H1 (cell line): Measurements from ENCODE around the gene LHPP. TPM values are rescaled to one million over a fixed set of nuclear protein-coding genes. Genes with fewer than 3 reads are reported as not detected.

Source experiments
- CTCF ChIA-PET: fragments of 300-600 bp; sonication (Branson Sonifier 250); formaldehyde crosslinking; loops from one replicate; lab custom pipeline; 2021; ENCODE audit not compliant: partially characterized antibody; lab: Charles Lee
- POLR2A ChIA-PET: fragments of 300-600 bp; sonication (Branson Sonifier 250); formaldehyde crosslinking; loops from one replicate; lab custom pipeline; 2021; ENCODE audit warnings: inconsistent platforms; ENCODE audit not compliant: partially characterized antibody; lab: Charles Lee
- DNase-seq, 2 experiments: peaks; one replicate each; pipeline versions ENCODE4 v3.0.0 to v3.0.0-alpha.2; 2010 to 2022; ENCODE audit warnings: low spot score in 2 of 2, low read depth in 1 of 2, mixed read lengths in 1 of 2
- FAIRE-seq: peaks from 2 replicates; lab custom pipeline; 2011; peaks lifted over from hg19 to GRCh38; lab: Jason Lieb, UNC
- H2AFZ ChIP-seq: 2 replicates; pipeline ENCODE4 v1.8.1; 2012; ENCODE audit warnings: low read length, inconsistent platforms
- H2AK5ac ChIP-seq: 2 replicates; pipeline ENCODE4 v1.6.1; 2013; ENCODE audit warnings: low read depth, low read length
- H2BK120ac ChIP-seq: replicated peaks from 2 replicates; pipeline ENCODE3; 2013; ENCODE audit warnings: low read depth, low read length, inconsistent platforms
- H2BK12ac ChIP-seq: 2 replicates; pipeline ENCODE4 v1.6.1; 2013; ENCODE audit warnings: low read depth, low read length
- H2BK15ac ChIP-seq: 2 replicates; pipeline ENCODE4 v1.6.1; 2013; ENCODE audit warnings: low read length
- H2BK20ac ChIP-seq: 2 replicates; pipeline ENCODE4 v1.6.1; 2013; ENCODE audit warnings: low read length
- H2BK5ac ChIP-seq: 2 replicates; pipeline ENCODE4 v1.6.1; 2013; ENCODE audit warnings: low read depth, low read length
- H3K14ac ChIP-seq: 2 replicates; pipeline ENCODE4 v1.6.1; 2013; ENCODE audit warnings: inconsistent platforms; ENCODE audit not compliant: insufficient read length
- H3K18ac ChIP-seq: 2 replicates; pipeline ENCODE4 v1.6.1; 2013; ENCODE audit warnings: low read length; ENCODE audit errors: extremely low read depth
- H3K23ac ChIP-seq: 2 replicates; pipeline ENCODE4 v1.6.1; 2013; ENCODE audit warnings: inconsistent platforms; ENCODE audit not compliant: insufficient read length
- H3K23me2 ChIP-seq: 2 replicates; pipeline ENCODE4 v1.6.1; 2013; ENCODE audit warnings: low read depth, low read length
- H3K27ac ChIP-seq: 2 replicates; pipeline ENCODE4 v1.6.1; 2011; ENCODE audit warnings: low read depth, low read length, inconsistent platforms
- H3K27me3 ChIP-seq, 4 experiments: replicated peaks in 1 of 4; 1 replicate in 1 of 4; 2 replicates in 3 of 4; pipeline versions ENCODE4 v1.6.1 to v1.8.1; 2011 to 2013; ENCODE audit warnings: low read length in 3 of 4, mild to moderate bottlenecking in 3 of 4, inconsistent platforms in 2 of 4, mixed read lengths in 2 of 4, moderate library complexity in 1 of 4; ENCODE audit not compliant: control insufficient read depth in 3 of 4, insufficient read depth in 3 of 4; ENCODE audit errors: extremely low read depth in 1 of 4
- H3K36me3 ChIP-seq, 4 experiments: 2 replicates each; pipeline versions ENCODE4 v1.6.1 to v1.8.1; 2011 to 2013; ENCODE audit warnings: mild to moderate bottlenecking in 4 of 4, low read length in 3 of 4, moderate library complexity in 2 of 4, control low read depth in 1 of 4, inconsistent platforms in 1 of 4; ENCODE audit not compliant: insufficient read depth in 4 of 4, control insufficient read depth in 2 of 4
- H3K4ac ChIP-seq: replicated peaks from 2 replicates; pipeline ENCODE3; 2013; ENCODE audit warnings: low read length, low read depth, mixed read lengths, inconsistent platforms; ENCODE audit not compliant: insufficient read length
- H3K4me1 ChIP-seq, 4 experiments: replicated peaks in 1 of 4; 1 replicate in 1 of 4; 2 replicates in 3 of 4; pipeline versions ENCODE4 v1.6.1 to v1.8.1; 2011 to 2013; ENCODE audit warnings: low read length in 3 of 4, inconsistent platforms in 2 of 4, mixed read lengths in 1 of 4; ENCODE audit not compliant: insufficient read depth in 4 of 4, control insufficient read depth in 3 of 4
- H3K4me2 ChIP-seq, 2 experiments: 2 replicates each; pipeline versions ENCODE4 v1.6.1 to v1.8.1; 2011 to 2013; ENCODE audit warnings: low read depth in 2 of 2, low read length in 2 of 2, control low read depth in 1 of 2, inconsistent platforms in 1 of 2, mild to moderate bottlenecking in 1 of 2; ENCODE audit not compliant: insufficient read depth in 1 of 2
- H3K4me3 ChIP-seq, 4 experiments: fragments of 200-600, 300-600 bp in 1 of 4; sonication (generic), shearing (Covaris generic), sonication (Bioruptor Twin) in 1 of 4; 2 replicates each; pipeline versions ENCODE4 v1.5.1 to v1.8.1; 2011 to 2016; ENCODE audit warnings: low read length in 4 of 4, low read depth in 3 of 4, control low read depth in 2 of 4, inconsistent platforms in 2 of 4, mild to moderate bottlenecking in 2 of 4, mixed read lengths in 1 of 4, moderate library complexity in 1 of 4; ENCODE audit not compliant: insufficient read depth in 2 of 4; ENCODE audit errors: extremely low read depth in 1 of 4
- H3K56ac ChIP-seq: replicated peaks from 2 replicates; pipeline ENCODE3; 2013; ENCODE audit warnings: low read depth, mild to moderate bottlenecking, mixed read lengths, low read length, inconsistent platforms; ENCODE audit not compliant: insufficient read length
- H3K79me1 ChIP-seq: 2 replicates; pipeline ENCODE4 v1.6.1; 2013; ENCODE audit warnings: low read depth, low read length, control low read depth
- H3K79me2 ChIP-seq, 2 experiments: 2 replicates each; pipeline versions ENCODE4 v1.6.1 to v1.8.1; 2012 to 2013; ENCODE audit warnings: low read length in 2 of 2, mild to moderate bottlenecking in 2 of 2, inconsistent platforms in 1 of 2; ENCODE audit not compliant: insufficient read depth in 2 of 2, control insufficient read depth in 1 of 2
- H3K9ac ChIP-seq, 4 experiments: replicated peaks in 1 of 4; 1 replicate in 1 of 4; 2 replicates in 3 of 4; pipeline versions ENCODE4 v1.6.1 to v1.8.1; 2011 to 2013; ENCODE audit warnings: low read depth in 3 of 4, low read length in 3 of 4, control low read depth in 2 of 4, mild to moderate bottlenecking in 2 of 4, moderate library complexity in 2 of 4, inconsistent platforms in 1 of 4; ENCODE audit errors: extremely low read depth in 1 of 4
- H3K9me3 ChIP-seq, 2 experiments: 2 replicates each; pipeline versions ENCODE4 v1.6.1 to v1.8.1; 2012 to 2013; ENCODE audit warnings: mild to moderate bottlenecking in 2 of 2, moderate library complexity in 2 of 2, control low read depth in 1 of 2, inconsistent platforms in 1 of 2, low read depth in 1 of 2, low read length in 1 of 2, mixed read lengths in 1 of 2; ENCODE audit not compliant: insufficient read depth in 2 of 2
- H4K20me1 ChIP-seq, 2 experiments: replicated peaks in 1 of 2; 2 replicates each; pipeline versions ENCODE3 to v1.8.1; 2011 to 2013; ENCODE audit warnings: inconsistent platforms in 2 of 2, low read length in 2 of 2, mild to moderate bottlenecking in 1 of 2; ENCODE audit not compliant: insufficient read depth in 2 of 2, control insufficient read depth in 1 of 2
- H4K5ac ChIP-seq: 2 replicates; pipeline ENCODE4 v1.6.1; 2013; ENCODE audit warnings: low read length, low read depth, mixed read lengths, inconsistent platforms; ENCODE audit not compliant: insufficient read length
- H4K8ac ChIP-seq: 2 replicates; pipeline ENCODE4 v1.8.0; 2013; ENCODE audit warnings: mild to moderate bottlenecking, moderate library complexity, low read length, inconsistent platforms; ENCODE audit not compliant: insufficient read depth; ENCODE audit errors: extremely low read depth
- H4K91ac ChIP-seq: replicated peaks from 2 replicates; pipeline ENCODE3; 2013; ENCODE audit warnings: low read length, mixed read lengths, inconsistent platforms; ENCODE audit not compliant: insufficient read length
- BACH1 ChIP-seq: IDR thresholded peaks from 2 replicates; pipeline ENCODE4 v1.6.1; 2012; ENCODE audit warnings: low read length, improper control_type of control experiment
- EP300 ChIP-seq, 2 experiments: IDR thresholded peaks; 1 replicate in 1 of 2; 2 replicates in 1 of 2; pipeline ENCODE4 v1.6.1; 2011 to 2012; ENCODE audit warnings: low read depth in 2 of 2, low read length in 2 of 2, mild to moderate bottlenecking in 2 of 2, borderline replicate concordance in 1 of 2, inconsistent platforms in 1 of 2, moderate library complexity in 1 of 2
- EZH2 ChIP-seq: fragments of 200-600 bp; sonication (generic); IDR thresholded peaks from 2 replicates; pipeline ENCODE4 v1.7.1; 2012; ENCODE audit warnings: low read depth, mild to moderate bottlenecking, moderate library complexity, low read length, inconsistent platforms; ENCODE audit not compliant: severe bottlenecking
- FOSL1 ChIP-seq: IDR thresholded peaks from 2 replicates; pipeline ENCODE4 v1.6.1; 2011; ENCODE audit warnings: mild to moderate bottlenecking, low read depth, low read length, moderate library complexity; ENCODE audit not compliant: insufficient read depth
- HDAC2 ChIP-seq, 2 experiments: fragments of 300-600 bp in 1 of 2; sonication (generic) in 1 of 2; IDR thresholded peaks; 2 replicates each; pipeline ENCODE4 v1.6.1; 2011 to 2012; ENCODE audit warnings: low read depth in 2 of 2, low read length in 2 of 2, mild to moderate bottlenecking in 2 of 2, moderate library complexity in 2 of 2, borderline replicate concordance in 1 of 2, inconsistent platforms in 1 of 2
- PHF8 ChIP-seq: fragments of 200-600 bp; sonication (generic); conservative IDR thresholded peaks from 2 replicates; pipeline ENCODE4 v1.7.1; 2012; ENCODE audit warnings: low read depth, mild to moderate bottlenecking, inconsistent platforms, low read length, moderate library complexity
- POLR2AphosphoS5 ChIP-seq: IDR thresholded peaks from 2 replicates; pipeline ENCODE4 v1.6.1; 2011; ENCODE audit warnings: low read depth, low read length
- RNF2 ChIP-seq: fragments of 200-900, 300-1000 bp; sonication (generic); IDR thresholded peaks from 2 replicates; pipeline ENCODE4 v1.7.1; 2016; ENCODE audit warnings: borderline replicate concordance, low read depth, mild to moderate bottlenecking, antibody characterized with exemption, low read length; ENCODE audit not compliant: poor library complexity, severe bottlenecking; ENCODE audit errors: missing control alignments
- SIN3A ChIP-seq, 2 experiments: IDR thresholded peaks in 1 of 2; conservative IDR thresholded peaks in 1 of 2; 2 replicates each; pipeline ENCODE4 v1.6.1; 2011 to 2012; ENCODE audit warnings: low read length in 2 of 2, improper control_type of control experiment in 1 of 2, low read depth in 1 of 2, mild to moderate bottlenecking in 1 of 2
- SP4 ChIP-seq: IDR thresholded peaks from 2 replicates; pipeline ENCODE4 v1.6.1; 2012; ENCODE audit warnings: low read length, inconsistent platforms
- SRF ChIP-seq: IDR thresholded peaks from 2 replicates; pipeline ENCODE4 v1.6.1; 2011; ENCODE audit warnings: mild to moderate bottlenecking, low read depth, low read length, moderate library complexity
- TBP ChIP-seq: IDR thresholded peaks from 2 replicates; pipeline ENCODE4 v1.6.1; 2011; ENCODE audit warnings: low read depth, low read length, improper control_type of control experiment
- ZNF274 ChIP-seq: IDR thresholded peaks from 2 replicates; pipeline ENCODE4 v1.7.0; 2012; ENCODE audit warnings: low read length, borderline replicate concordance; ENCODE audit errors: extremely low read depth
- WGBS, 2 experiments: shearing (Covaris generic) in 1 of 2; methylation state at CpG; one replicate each; pipeline versions ENCODE4 v1.1.6 to v1.1.7; 2013 to 2015; ENCODE audit warnings: low lambda C conversion rate in 2 of 2, mixed read lengths in 2 of 2, inconsistent platforms in 1 of 2, low coverage in 1 of 2, missing lambda C conversion rate in 1 of 2; ENCODE audit not compliant: insufficient replicate concordance in 2 of 2, insufficient coverage in 1 of 2, insufficient read length in 1 of 2; ENCODE audit errors: extremely low coverage in 1 of 2, missing lambda C conversion rate in 1 of 2; 5-methylcytosine and 5-hydroxymethylcytosine counted together
- polyA plus RNA-seq, 7 experiments: library from polyadenylated mRNA; depleted of rRNA in 3 of 7; stranded (reverse) in 5 of 7; unstranded in 2 of 7; fragments of >200 nt in 5 of 7; fragments of 200-250 nt in 2 of 7; gene quantifications; 1 replicate in 5 of 7; 2 replicates in 1 of 7; 4 replicates in 1 of 7; pipeline versions ENCODE4 v1.2.1 to v1.2.3, GENCODE V29; 2011 to 2013; ENCODE audit warnings: missing spikeins in 2 of 7, mixed read lengths in 2 of 7
- total RNA-seq: library from RNA; stranded (reverse); fragmentation: NEBNext Ultra II Directional; extraction: Animal tissue kit (Norgen Biotek cat#: 25700); gene quantifications from 2 replicates; pipeline ENCODE4 v1.2.1, GENCODE V29; 2021

LHPP gene
- total and polyA plus RNA-seq, 2 of the 8 experiments (the other 6 are each of a cell fraction or from before 2014, with no cell fraction given), result 26.0 to 45.0 TPM

DNA sequence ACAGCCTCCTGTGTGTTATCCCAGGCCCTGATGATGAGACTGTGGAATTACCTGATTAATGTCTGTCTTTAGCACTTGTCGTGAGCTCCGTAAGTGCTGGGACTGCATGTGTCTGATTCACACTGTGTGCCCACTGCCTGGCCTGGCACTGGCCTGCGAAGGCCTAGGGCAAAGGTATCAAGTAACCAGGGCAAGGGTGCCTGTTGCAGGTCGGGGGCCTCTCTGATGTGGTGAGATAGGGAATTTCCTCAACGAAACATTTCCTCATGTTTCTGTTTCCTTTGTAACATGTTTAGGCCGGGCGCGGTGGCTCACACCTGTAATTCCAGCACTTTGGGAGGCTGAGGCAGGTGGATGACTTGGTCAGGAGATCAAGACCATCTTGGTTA, 50.4 kb downstream of the LHPP start:
- no peak for DNase-seq
- Histone ChIP-seq H3K79me2 (no peaks in the 10 kb centered on the region), H3K23me2 (peaks cover 3% of the 10 kb centered on the region; the same call in 1 of the 2 replicates), H4K20me1 (no peaks in the 10 kb centered on the region), H3K36me3 (no peaks in the 10 kb centered on the region), H3K56ac (no peak overlapping the region), H2BK5ac (no peak overlapping the region; the same call in 1 of the 2 replicates), H3K4ac (no peak overlapping the region), H3K9ac (no peak overlapping the region), H3K23ac (no peak overlapping the region), H3K9me3 (no peaks in the 10 kb centered on the region), H3K14ac (no peak overlapping the region), H4K8ac (no peak overlapping the region; the same call in 1 of the 2 replicates), H3K27me3 (no peaks in the 10 kb centered on the region), H4K91ac (peak overlapping the region; percentile 10), H2AFZ (no peak overlapping the region), H3K4me3 (no peak overlapping the region), H3K27ac (no peak overlapping the region), H3K4me1 (peaks cover 0 to 2% (median 0%) of the 10 kb centered on the region in 4 experiments; a peak in 1 of 7 replicates), H2BK20ac (no peak overlapping the region), H4K5ac (no peak overlapping the region), H2AK5ac (no peak overlapping the region), H2BK120ac (no peak overlapping the region), H3K79me1 (no peaks in the 10 kb centered on the region), H2BK12ac (peak overlapping the region; percentile 17; the same call in 1 of the 2 replicates), H3K18ac (no peak overlapping the region), H2BK15ac (no peak overlapping the region), H3K4me2 (no peak overlapping the region)
- CTCF ChIA-PET, result interaction anchor here (1.1 to 2.0 kb wide), 3 partner anchors 9 to 109 kb away, joined by 3 to 7 read pairs (median 3); no protein-coding TSS in a partner anchor
- FAIRE-seq, result no peak
- 86% methylated on average over 7 of the region's 8 CpGs; no CpG with 5 or more reads in 1 of the 2 experiments for WGBS, 2 experiments
- POLR2A ChIA-PET, result interaction anchor here (0.8 to 2.2 kb wide), 3 partner anchors 37 to 279 kb away, joined by 3 to 5 read pairs (median 3); partner anchors contain the start of genes EEF1AKMT2 and OAT
- TF ChIP-seq FOSL1 (no peak), SP4 (no peak), SRF (no peak), HDAC2 (IDR thresholded peaks at IDR 0.05; ENCODE audit: borderline replicate concordance in 1 of 2, low read depth in 2 of 2, low read length in 2 of 2) (no peak), EZH2 (no peak), ZNF274 (no peak), PHF8 (no peak), BACH1 (no peak), RNF2 (no peak), POLR2AphosphoS5 (no peak), SIN3A (conservative IDR thresholded peaks at IDR 0.05 in 1 of 2, IDR thresholded peaks at IDR 0.05 in 1 of 2; ENCODE audit: low read depth in 1 of 2, low read length in 2 of 2) (no peak), TBP (no peak), EP300 (IDR thresholded peaks at IDR 0.05; ENCODE audit: borderline replicate concordance in 1 of 2, low read depth in 2 of 2, low read length in 2 of 2) (no peak)
